NCI-H1694 (cell line): ENCODE results near the gene LHFPL4.
"Not testable (repeated sequence)": the region's sequence is repeated elsewhere in the genome, so short reads cannot be mapped to it uniquely, and the experiment has no call there.

Experiments used
- DNase-seq: peaks from one replicate; lab custom pipeline; 2025; lab: John Stamatoyannopoulos, UW

The LHFPL4 gene

GRCh38 chr3:9536212-9536611, 17.4 kb downstream of the LHFPL4 start:
- DNase-seq: no peak

- DNase-seq: no peak
These were observed 19.2 kb downstream of the LHFPL4 start for GRCh38 chr3:9534429-9534828.

GRCh38 chr3:9525078-9525477, 28.5 kb downstream of the LHFPL4 start:
- DNase-seq: no peak

DNA sequence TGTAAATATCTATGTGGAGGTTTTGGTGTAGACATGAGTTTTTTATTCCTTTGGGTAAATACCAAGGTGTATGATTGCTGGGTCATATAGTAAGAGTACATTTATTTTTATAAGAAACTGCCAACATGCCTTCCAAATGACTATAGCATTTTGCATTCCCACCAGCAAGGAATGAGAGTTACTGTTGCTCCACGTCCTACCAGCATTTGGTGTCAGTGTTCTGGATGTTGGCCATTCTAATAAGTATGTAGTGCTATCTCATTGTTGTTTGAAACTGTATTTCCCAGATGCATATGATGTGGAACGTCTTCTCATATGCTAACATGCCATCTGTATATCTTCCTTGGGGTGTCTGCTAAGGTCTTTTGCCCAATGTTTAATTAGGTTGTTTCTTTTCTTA, 38.7 kb downstream of the LHFPL4 start:
- DNase-seq: no peak

DNA sequence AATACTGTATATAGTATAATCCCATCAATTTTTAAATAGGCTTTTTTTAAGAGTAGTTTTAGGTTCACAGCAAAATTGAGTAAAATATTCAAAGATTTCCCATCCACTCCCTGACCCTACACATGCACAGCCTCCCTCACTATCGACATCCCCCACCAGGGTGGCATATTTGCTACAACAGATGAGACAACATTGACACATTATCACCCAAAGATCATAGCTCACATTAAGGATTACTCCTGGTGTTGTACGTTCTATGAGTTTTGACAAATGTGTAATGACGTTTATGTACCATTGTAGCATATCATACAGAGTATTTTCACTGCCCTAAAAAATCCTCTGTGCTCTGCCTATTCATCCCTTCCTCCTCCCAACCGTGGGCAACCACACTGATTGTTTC, 39.3 kb downstream of the LHFPL4 start:
- DNase-seq: no peak

DNA sequence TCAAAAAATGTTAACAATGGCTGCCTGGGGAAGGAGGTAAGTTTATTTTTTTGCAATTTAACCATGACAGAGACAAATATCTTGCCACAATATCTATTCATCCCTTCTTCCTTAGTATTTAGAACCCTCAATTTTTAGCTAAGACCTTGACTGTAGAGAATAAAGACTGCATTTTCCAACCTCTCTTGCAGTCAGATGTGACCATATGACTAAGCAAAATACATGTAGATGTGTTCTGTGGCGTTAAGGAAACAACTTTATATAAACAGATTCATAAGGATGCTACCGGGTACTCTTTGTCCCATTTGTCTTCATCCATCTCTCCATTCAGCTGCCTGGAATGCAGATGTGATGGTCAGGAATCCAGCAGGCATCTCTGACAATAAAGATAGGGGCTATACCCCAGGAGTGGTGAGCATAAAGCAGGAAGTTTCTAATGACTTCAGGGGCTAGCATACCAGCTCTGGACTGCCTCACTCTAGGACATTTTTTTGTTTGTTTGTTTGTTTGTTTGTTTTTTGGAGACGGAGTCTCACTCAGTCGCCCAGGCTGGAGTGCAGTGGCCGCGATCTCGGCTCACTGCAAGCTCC, 41.1 kb downstream of the LHFPL4 start:
- no peak for DNase-seq

DNA sequence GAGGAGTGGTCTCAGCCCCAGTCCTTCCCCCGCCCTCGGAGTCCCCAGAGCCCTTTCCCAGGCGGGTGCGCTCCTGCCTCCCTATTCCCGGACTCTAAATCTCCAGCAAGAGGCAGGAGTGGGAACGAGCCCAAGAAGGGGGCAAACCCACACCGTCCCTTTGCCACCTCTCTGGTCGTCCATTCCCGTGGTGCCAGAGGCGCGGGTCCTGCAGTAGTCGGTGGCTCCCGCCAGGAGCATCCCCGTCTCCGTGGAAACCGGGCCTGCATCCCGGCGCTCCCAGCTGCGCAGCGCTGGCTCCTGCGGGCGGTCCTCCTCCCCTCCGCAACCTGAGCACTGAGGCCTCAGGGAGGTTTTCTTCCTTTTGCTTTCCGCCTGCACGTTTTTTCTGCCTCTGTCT, 44.8 kb downstream of the LHFPL4 start:
- no peak for DNase-seq

DNA sequence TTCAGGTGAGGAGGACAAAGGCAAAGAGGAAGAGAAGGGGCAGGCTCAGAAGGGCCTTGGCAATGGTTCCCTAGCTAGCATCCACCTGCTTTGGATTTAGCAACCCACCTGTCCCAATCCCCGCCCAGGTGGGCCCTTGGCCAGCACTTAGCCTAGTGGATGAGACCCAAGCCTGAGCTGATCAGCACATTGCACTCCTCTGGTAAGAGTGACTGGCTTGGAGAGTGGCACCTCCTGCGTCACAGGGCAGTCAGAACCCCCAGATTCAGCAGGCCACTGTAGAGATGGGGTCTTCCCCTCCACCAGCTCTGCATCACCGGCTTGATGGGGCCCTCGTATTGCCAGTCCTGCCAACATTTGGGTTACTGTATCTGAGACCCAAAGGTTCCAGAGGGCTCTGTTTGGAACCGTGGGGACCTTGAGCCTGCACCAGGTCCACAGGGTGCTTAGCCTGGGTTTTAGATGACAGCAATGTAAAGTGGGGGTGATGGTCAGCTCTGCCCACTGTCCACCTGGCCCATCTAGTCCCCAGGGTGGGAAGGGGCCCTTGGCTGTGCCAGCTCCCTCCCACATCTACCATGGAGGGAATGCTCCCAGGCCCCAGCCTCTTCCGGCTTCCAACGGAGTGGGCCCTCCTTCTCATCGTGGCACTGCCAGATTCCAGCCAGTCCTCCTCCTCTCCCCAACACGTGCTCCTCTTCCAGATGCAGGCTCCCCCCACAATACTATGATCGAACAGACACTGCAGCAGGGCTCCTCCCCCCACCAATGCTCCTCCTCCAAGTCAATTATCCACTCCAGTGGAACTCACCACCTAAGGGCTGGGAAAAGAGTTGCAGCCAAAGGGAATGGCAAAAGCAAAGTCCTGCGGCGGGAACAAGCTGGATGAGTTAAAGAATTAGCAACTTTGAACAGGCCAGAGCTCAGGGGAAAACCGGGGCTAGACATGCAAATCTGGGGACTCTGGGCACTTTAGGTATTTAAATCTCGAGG, 45.7 kb downstream of the LHFPL4 start:
- no peak for DNase-seq

DNA sequence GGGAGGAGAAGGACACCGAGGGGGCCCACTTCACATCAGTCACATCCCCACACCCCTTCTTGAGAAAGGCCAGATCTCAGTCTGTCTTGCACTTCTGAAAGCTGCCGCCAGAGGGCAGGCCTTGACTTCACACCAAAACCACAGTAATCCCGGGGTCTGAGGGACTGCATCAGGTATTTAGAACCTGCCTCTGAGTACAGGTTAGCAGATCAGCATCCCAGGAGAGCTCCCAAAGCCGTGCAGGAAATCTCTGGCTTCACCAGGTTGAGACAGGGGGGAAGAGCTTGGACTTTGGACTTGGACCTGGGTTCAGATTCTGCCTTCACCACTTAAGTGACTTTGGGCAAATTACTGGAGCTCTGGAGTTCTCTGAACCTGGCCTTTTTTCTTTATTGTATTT, 50.3 kb downstream of the LHFPL4 start:
- DNase-seq: peak; percentile 22

DNA sequence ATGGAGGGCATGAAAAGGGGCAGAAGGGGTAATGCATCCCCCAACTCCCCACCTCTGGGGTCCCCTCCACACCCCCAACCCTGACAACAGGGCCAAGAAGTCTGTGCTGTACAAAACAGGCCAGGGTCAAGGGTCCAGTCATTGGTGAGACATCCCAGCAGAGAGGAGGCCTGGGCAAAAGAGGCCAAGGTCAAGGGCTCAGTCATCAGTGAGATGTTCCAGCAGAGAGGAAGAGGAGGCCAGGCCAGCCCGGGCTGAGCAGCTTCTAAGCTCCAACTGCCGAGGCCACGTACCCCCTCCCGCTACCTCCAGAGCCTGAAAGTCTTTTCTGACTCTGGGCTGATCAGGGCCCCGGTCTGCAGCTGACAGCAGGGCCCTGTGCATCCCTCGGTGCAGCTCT, 52.4 kb downstream of the LHFPL4 start:
- no peak for DNase-seq

- no peak for DNase-seq
These were observed 53.2 kb downstream of the LHFPL4 start for GRCh38 chr3:9500108-9501050.

GRCh38 chr3:9499455-9500107, 54.0 kb downstream of the LHFPL4 start:
- no peak for DNase-seq

- DNase-seq: no peak
These were observed 54.8 kb downstream of the LHFPL4 start for GRCh38 chr3:9498781-9499180.

GRCh38 chr3:9497821-9498565, 55.6 kb downstream of the LHFPL4 start:
- DNase-seq: no peak

DNA sequence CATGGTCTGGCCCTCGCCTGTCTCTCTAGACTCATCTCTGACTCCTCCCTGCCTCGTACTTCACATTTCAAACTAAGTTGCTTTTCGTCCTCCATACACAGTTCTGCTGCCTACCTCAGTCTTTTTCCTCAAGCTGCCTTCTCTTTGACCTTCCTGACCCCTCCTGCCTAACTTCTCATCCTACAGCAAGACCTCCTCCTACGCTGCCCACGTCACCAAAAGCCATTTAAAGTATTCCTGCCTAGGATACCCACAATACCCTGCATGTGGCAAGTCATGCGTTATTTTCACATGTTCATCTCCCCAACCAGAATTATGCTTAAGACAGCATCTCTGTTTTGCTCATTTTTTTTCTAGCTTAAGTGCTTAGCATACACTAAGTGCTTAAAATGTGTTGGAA, 56.7 kb downstream of the LHFPL4 start:
- no peak for DNase-seq

- DNase-seq: not testable (repeated sequence)
These were observed 59.6 kb downstream of the LHFPL4 start for GRCh38 chr3:9494036-9494435.

GRCh38 chr3:9491506-9491905, 62.1 kb downstream of the LHFPL4 start:
- DNase-seq: no peak

DNA sequence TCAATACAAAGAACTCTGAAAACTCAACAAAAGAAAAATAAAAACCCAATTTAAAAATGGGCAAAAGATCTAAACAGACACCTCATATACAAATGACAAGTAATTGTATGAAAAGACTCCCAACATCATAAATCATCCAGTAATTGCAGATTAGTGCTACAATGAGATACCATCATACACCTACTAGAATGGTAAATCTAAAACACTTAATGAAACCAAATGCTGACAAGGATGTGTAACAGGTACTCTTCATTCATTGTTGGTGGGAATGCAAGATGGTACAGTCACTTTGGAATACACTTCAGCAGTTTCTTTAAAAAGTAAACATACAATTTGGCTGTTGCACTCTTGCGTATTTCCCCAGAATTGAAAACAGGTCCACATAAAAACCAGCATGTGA, 68.4 kb downstream of the LHFPL4 start:
- DNase-seq: no peak

DNA sequence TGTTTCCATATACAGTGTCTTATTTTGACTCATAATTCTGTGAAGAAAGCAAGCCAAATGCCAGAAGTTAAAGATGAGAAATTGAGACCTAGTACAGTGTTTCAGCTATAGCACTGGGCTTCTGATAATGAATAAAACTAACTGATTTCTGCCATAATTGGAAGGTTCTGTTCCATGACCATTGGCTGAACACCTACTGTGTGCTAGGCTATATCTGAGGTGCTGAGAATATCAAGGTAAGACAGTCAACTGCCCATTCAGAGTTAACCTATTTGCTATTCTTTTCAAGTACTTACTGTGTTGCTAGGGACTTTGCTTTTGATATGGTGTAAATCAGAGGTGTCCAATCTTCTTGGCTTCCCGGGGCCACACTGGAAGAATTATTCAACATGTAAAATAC, 73.4 kb downstream of the LHFPL4 start:
- DNase-seq: no peak

DNA sequence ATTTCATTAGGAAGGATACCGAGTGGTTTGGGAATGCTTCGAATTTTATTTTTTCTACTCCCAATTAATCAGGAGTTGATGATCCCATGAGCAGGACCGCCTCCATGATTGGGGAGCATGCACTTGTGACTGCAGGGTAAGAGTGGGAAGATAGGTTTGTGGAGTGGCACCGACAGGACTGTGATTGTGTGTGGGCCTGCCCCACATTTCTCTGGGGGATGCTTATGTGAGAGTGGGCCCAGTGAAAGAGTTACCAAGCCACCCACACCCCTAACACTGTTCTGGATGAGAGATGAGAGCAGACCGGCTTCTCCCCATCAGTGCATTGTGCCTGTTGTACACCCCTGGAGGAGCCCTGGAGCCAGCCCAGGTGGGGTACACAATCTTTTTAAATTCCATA, 76.7 kb downstream of the LHFPL4 start:
- no peak for DNase-seq

DNA sequence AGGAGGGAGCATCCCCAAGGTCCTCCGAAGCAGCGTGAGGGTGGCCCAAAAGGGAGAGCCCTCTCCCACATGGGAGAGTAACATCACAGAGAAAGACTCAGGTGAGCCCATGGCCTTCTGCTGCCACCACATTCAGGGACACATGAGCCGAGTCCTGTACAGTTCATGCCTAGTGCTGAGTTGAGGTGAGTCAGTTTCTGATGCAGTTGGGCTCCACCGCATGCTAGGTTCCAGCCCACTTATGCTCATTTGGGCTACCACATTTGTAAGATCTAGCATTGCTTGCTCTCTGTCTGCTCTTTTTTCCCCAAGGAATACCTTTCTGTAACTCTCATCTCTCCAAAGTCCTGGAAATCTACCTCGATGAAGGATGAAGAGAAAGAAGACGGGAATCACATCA, 79.1 kb downstream of the LHFPL4 start:
- DNase-seq: no peak
